SHP77 (cell line): ENCODE data around the gene TNFSF12.

Experiments used
- DNase-seq, 2 experiments: peaks; one replicate each; lab custom pipeline; 2025; lab: John Stamatoyannopoulos, UW

Gene TNFSF12

GRCh38 chr17:7570351-7570750 is 21.5 kb downstream of the TNFSF12 start:
- DNase-seq = no peak

GRCh38 chr17:7572338-7572587 is 23.4 kb downstream of the TNFSF12 start:
- DNase-seq = no peak

- DNase-seq = peak; percentile 100
Observed at GRCh38 chr17:7572588-7573323, 23.9 kb downstream of the TNFSF12 start.

GRCh38 chr17:7573324-7574080 is 24.6 kb downstream of the TNFSF12 start:
- DNase-seq = peak; percentile 76 to 84

GRCh38 chr17:7574176-7574953 is 25.5 kb downstream of the TNFSF12 start:
- no peak for DNase-seq

GRCh38 chr17:7575481-7575883 is 26.6 kb downstream of the TNFSF12 start:
- no peak for DNase-seq

- DNase-seq = no peak
Observed at GRCh38 chr17:7575959-7576358, 27.1 kb downstream of the TNFSF12 start.

GRCh38 chr17:7576432-7576937 is 27.6 kb downstream of the TNFSF12 start:
- no peak for DNase-seq

- DNase-seq = no peak
Observed at GRCh38 chr17:7577327-7578199, 28.7 kb downstream of the TNFSF12 start.

GRCh38 chr17:7579001-7579833 is 30.4 kb downstream of the TNFSF12 start, which contains the start of gene CD68:
Gene CD68 (plus strand): TSS chr17:7579638. CDS start chr17:7579678, 40 bp downstream.
- DNase-seq = peak; percentile 55 to 65

- no peak for DNase-seq
Observed at GRCh38 chr17:7579834-7580603, 31.2 kb downstream of the TNFSF12 start.

- no peak for DNase-seq
Observed at GRCh38 chr17:7580604-7581575, 32.0 kb downstream of the TNFSF12 start.

GRCh38 chr17:7582396-7583252 is 33.8 kb downstream of the TNFSF12 start:
- DNase-seq = peak; percentile 27 to 32

- peak; percentile 98 for DNase-seq
Observed at GRCh38 chr17:7583253-7584109, 34.6 kb downstream of the TNFSF12 start, which contains the start of gene MPDU1. Gene MPDU1 (plus strand): TSS chr17:7583852. CDS start chr17:7583863, 11 bp downstream.

GRCh38 chr17:7586673-7587419 is 38.0 kb downstream of the TNFSF12 start:
- peak; percentile 43 to 56 for DNase-seq
